ENCODE results near the gene UIMC1. TPM values are rescaled to one million over a fixed set of nuclear protein-coding genes. Genes with fewer than 3 reads are reported as not detected.

UIMC1 gene
- polyA plus RNA-seq, 1 of the 3 experiments (the other 2 are of a cell fraction), result 19.9 TPM

GRCh38 chr5:176863765-176864098, 142.8 kb downstream of the UIMC1 start (continued):
- no peak for TF ChIP-seq ELF1 (IDR thresholded peaks at IDR 0.05)
- no peak for TF ChIP-seq TEAD4 (IDR thresholded peaks at IDR 0.05; ENCODE audit: borderline replicate concordance, insufficient read depth)
- no peak for TF ChIP-seq USF1 (IDR thresholded peaks at IDR 0.05; ENCODE audit: borderline replicate concordance, low read depth)
- no peak for TF ChIP-seq RFX5 (IDR thresholded peaks at IDR 0.05; ENCODE audit: low read length)
- TF ChIP-seq GABPA (IDR thresholded peaks at IDR 0.05; ENCODE audit: low read depth), result no peak
- TF ChIP-seq SIN3A (IDR thresholded peaks at IDR 0.05; ENCODE audit: borderline replicate concordance, low read depth, low read length), result no peak
- no peak for TF ChIP-seq REST (IDR thresholded peaks at IDR 0.05; ENCODE audit: low read depth, low read length)
- TF ChIP-seq TCF12 (IDR thresholded peaks at IDR 0.05), result no peak

- Histone ChIP-seq H3F3A (replicated peaks; ENCODE audit: insufficient read depth) (no peaks in the 10 kb centered on the region), H3K27ac (ENCODE audit: low read depth in 2 of 2, low read length in 1 of 2) (0 out of 4 replicates have a peak overlapping the region, but pooled peaks of 1 of the 2 experiments have one; percentile 4), H3K36me3 (replicated peaks in 1 of 2; ENCODE audit: control insufficient read depth in 1 of 2, insufficient read depth in 2 of 2, low read length in 1 of 2) (no peaks in the 10 kb centered on the region), H3K27me3 (ENCODE audit: insufficient read depth) (peaks cover 4% of the 10 kb centered on the region; the same call in 1 of the 2 replicates), H3K4me1 (ENCODE audit: control insufficient read depth in 1 of 2, insufficient read depth in 2 of 2, low read depth in 1 of 2, low read length in 1 of 2) (peaks cover 0 to 51% of the 10 kb centered on the region in 2 experiments; a peak in 2 of 4 replicates), H3K9me2 (no peaks in the 10 kb centered on the region), H3K79me2 (ENCODE audit: insufficient read depth) (no peaks in the 10 kb centered on the region), H3K9ac (no peak overlapping the region), H2AFZ (ENCODE audit: low read depth) (no peak overlapping the region), H4K20me1 (ENCODE audit: insufficient read depth) (no peaks in the 10 kb centered on the region), H3K4me2 (no peak overlapping the region), H3K4me3 (ENCODE audit: low read depth in 2 of 2, low read length in 1 of 2) (no peak overlapping the region), H3K9me3 (no peaks in the 10 kb centered on the region)
- WGBS (ENCODE audit: low lambda C conversion rate), result 45% methylated on average over 7 of the region's 15 CpGs
- DNase-seq, result peak; percentile 66
- ChIA-PET POLR2A (no interaction called here), CTCF (interaction anchor here (0.7 to 1.1 kb wide), 4 partner anchors 50 to 249 kb away, joined by 3 to 4 read pairs (median 3); no protein-coding TSS in a partner anchor)
- TF ChIP-seq MEF2A (IDR thresholded peaks at IDR 0.05; ENCODE audit: borderline replicate concordance, low read depth) (no peak), RCOR1 (IDR thresholded peaks at IDR 0.05; ENCODE audit: low read length) (no peak), PBX3 (IDR thresholded peaks at IDR 0.05) (no peak), FOSL2 (IDR thresholded peaks at IDR 0.05; ENCODE audit: borderline replicate concordance, low read depth) (no peak), GABPA (IDR thresholded peaks at IDR 0.05; ENCODE audit: low read depth) (no peak), POLR2AphosphoS5 (IDR thresholded peaks at IDR 0.05; ENCODE audit: low read depth, low read length) (no peak), GATA2 (CRISPR knock-in tag; IDR thresholded peaks at IDR 0.05) (no peak), CTCF (IDR thresholded peaks at IDR 0.05) (no peak), FOXM1 (IDR thresholded peaks at IDR 0.05; ENCODE audit: low read depth) (no peak), EZH2phosphoT487 (IDR thresholded peaks at IDR 0.05; ENCODE audit: borderline replicate concordance, low read depth) (no peak), RFX5 (IDR thresholded peaks at IDR 0.05; ENCODE audit: low read length) (no peak), YY1 (IDR thresholded peaks at IDR 0.05; ENCODE audit: low read depth) (no peak), NFIC (IDR thresholded peaks at IDR 0.05; ENCODE audit: borderline replicate concordance) (no peak), CHD2 (IDR thresholded peaks at IDR 0.05; ENCODE audit: low read length, partially characterized antibody) (no peak)
Observed at GRCh38 chr5:176863041-176863764, 143.4 kb downstream of the UIMC1 start.
